Measurements from ENCODE around the gene CYSRT1.
"Not testable (repeated sequence)": the region's sequence is repeated elsewhere in the genome, so short reads cannot be mapped to it uniquely, and the experiment has no call there.

CYSRT1 gene

GRCh38 chr9:137252555-137253506 lies 27.9 kb downstream of the CYSRT1 start:
- DNase-seq (ENCODE audit: low spot score): no peak

- DNase-seq (ENCODE audit: low spot score): no peak
Observed at GRCh38 chr9:137253717-137254623, 29.0 kb downstream of the CYSRT1 start.

GRCh38 chr9:137254624-137255447 lies 29.9 kb downstream of the CYSRT1 start, which contains the start of gene NELFB:
NELFB (plus strand) TSS chr9:137255327.
- DNase-seq (ENCODE audit: low spot score): peak; percentile 95

- peak; percentile 13 for DNase-seq (ENCODE audit: low spot score)
Observed at GRCh38 chr9:137255448-137256114, 30.6 kb downstream of the CYSRT1 start.

- no peak for DNase-seq (ENCODE audit: low spot score)
Observed at GRCh38 chr9:137256362-137256761, 31.4 kb downstream of the CYSRT1 start.

- no peak for DNase-seq (ENCODE audit: low spot score)
Observed at GRCh38 chr9:137256856-137257255, 31.9 kb downstream of the CYSRT1 start.

- not testable (repeated sequence) for DNase-seq (ENCODE audit: low spot score)
Observed at GRCh38 chr9:137262173-137262908, 37.4 kb downstream of the CYSRT1 start.

- DNase-seq (ENCODE audit: low spot score): no peak
Observed at GRCh38 chr9:137262909-137263285, 37.9 kb downstream of the CYSRT1 start.

GRCh38 chr9:137263506-137263905 lies 38.5 kb downstream of the CYSRT1 start:
- DNase-seq (ENCODE audit: low spot score): no peak

GRCh38 chr9:137264067-137264466 lies 39.1 kb downstream of the CYSRT1 start:
- DNase-seq (ENCODE audit: low spot score): no peak

GRCh38 chr9:137265496-137266161 lies 40.7 kb downstream of the CYSRT1 start:
- no peak for DNase-seq (ENCODE audit: low spot score)

GRCh38 chr9:137266162-137266527 lies 41.2 kb downstream of the CYSRT1 start:
- DNase-seq (ENCODE audit: low spot score): no peak

GRCh38 chr9:137266585-137267453 lies 41.8 kb downstream of the CYSRT1 start:
- DNase-seq (ENCODE audit: low spot score): no peak

GRCh38 chr9:137267933-137268355 lies 43.0 kb downstream of the CYSRT1 start:
- no peak for DNase-seq (ENCODE audit: low spot score)

- no peak for DNase-seq (ENCODE audit: low spot score)
Observed at GRCh38 chr9:137268538-137269201, 43.7 kb downstream of the CYSRT1 start.

- DNase-seq (ENCODE audit: low spot score): no peak
Observed at GRCh38 chr9:137269231-137269772, 44.3 kb downstream of the CYSRT1 start.

GRCh38 chr9:137270929-137271695 lies 46.1 kb downstream of the CYSRT1 start:
- peak; percentile 24 for DNase-seq (ENCODE audit: low spot score)

Data from CD4-positive, alpha-beta T cell treated with Interleukin-2 at 100 ng/mL for 4 hours (primary cell).